NB4 (cell line): ENCODE results near the gene NAIF1.

Experiments
- DNase-seq: peaks from one replicate; pipeline ENCODE4 v3.0.0; 2010; ENCODE audit warnings: low read depth
- H3K4me3 ChIP-seq: one replicate; pipeline ENCODE4 v1.5.1; 2011; ENCODE audit warnings: mild to moderate bottlenecking, low read depth, low read length, moderate library complexity
- MAX ChIP-seq: IDR thresholded peaks from 2 replicates; pipeline ENCODE4 v1.6.1; 2011; ENCODE audit warnings: low read depth, low read length
- MYC ChIP-seq: IDR thresholded peaks from 2 replicates; pipeline ENCODE4 v1.6.1; 2011; ENCODE audit warnings: low read depth, low read length
- POLR2A ChIP-seq: IDR thresholded peaks from 2 replicates; pipeline ENCODE4 v1.6.1; 2011; ENCODE audit warnings: mild to moderate bottlenecking; ENCODE audit not compliant: insufficient read length; ENCODE audit errors: extremely low read depth
- TF ChIP-seq, protein P1 (sequence below): IDR thresholded peaks from one replicate; pipeline ENCODE4 v1.5.1; 2012; ENCODE audit warnings: low read depth, low read length

NAIF1 gene

DNA sequence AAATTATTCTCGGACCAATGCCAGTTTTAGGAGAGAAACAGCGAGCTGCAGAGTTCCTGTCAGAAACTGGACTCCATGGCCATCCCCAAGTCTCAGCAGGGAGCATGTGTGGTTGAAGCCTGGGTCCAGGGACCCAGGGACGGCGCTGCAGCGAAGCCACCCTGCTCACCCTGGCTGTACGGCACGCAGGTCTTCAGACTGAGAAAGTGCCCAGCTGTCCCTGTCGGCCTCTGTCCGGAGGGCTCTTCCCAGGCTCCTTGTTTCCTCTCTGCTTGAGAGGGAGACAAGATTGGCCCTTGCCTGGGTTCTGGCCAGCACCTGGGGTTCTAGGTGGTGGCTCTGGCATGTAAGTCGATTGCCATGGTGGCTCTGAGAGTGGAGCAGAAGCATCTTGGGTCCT, 33.5 kb upstream of the NAIF1 start:
- TF ChIP-seq POLR2A (no peak), MAX (no peak), MYC (no peak)
- TF ChIP-seq, protein P1, sequence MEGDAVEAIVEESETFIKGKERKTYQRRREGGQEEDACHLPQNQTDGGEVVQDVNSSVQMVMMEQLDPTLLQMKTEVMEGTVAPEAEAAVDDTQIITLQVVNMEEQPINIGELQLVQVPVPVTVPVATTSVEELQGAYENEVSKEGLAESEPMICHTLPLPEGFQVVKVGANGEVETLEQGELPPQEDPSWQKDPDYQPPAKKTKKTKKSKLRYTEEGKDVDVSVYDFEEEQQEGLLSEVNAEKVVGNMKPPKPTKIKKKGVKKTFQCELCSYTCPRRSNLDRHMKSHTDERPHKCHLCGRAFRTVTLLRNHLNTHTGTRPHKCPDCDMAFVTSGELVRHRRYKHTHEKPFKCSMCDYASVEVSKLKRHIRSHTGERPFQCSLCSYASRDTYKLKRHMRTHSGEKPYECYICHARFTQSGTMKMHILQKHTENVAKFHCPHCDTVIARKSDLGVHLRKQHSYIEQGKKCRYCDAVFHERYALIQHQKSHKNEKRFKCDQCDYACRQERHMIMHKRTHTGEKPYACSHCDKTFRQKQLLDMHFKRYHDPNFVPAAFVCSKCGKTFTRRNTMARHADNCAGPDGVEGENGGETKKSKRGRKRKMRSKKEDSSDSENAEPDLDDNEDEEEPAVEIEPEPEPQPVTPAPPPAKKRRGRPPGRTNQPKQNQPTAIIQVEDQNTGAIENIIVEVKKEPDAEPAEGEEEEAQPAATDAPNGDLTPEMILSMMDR, result no peak
- DNase-seq, result no peak
- H3K4me3 ChIP-seq, result no peak overlapping the region

- no peak for DNase-seq
- H3K4me3 ChIP-seq, result no peak overlapping the region
- TF ChIP-seq MAX (no peak), MYC (no peak), POLR2A (no peak)
- TF ChIP-seq, protein P1, result no peak
Measured at GRCh38 chr9:128099932-128100491, 32.9 kb upstream of the NAIF1 start.

- DNase-seq, result no peak
- TF ChIP-seq MAX, result no peak
- TF ChIP-seq, protein P1, result no peak
- no peak for TF ChIP-seq POLR2A
- TF ChIP-seq MYC, result no peak
- H3K4me3 ChIP-seq, result no peak overlapping the region
Measured at GRCh38 chr9:128099231-128099931, 32.3 kb upstream of the NAIF1 start.

- peak; percentile 95 for DNase-seq
- H3K4me3 ChIP-seq, result no peak overlapping the region
- TF ChIP-seq, protein P1, result no peak
- TF ChIP-seq MAX, result peak; percentile 54
Measured at GRCh38 chr9:128098297-128099230, 31.4 kb upstream of the NAIF1 start.

DNA sequence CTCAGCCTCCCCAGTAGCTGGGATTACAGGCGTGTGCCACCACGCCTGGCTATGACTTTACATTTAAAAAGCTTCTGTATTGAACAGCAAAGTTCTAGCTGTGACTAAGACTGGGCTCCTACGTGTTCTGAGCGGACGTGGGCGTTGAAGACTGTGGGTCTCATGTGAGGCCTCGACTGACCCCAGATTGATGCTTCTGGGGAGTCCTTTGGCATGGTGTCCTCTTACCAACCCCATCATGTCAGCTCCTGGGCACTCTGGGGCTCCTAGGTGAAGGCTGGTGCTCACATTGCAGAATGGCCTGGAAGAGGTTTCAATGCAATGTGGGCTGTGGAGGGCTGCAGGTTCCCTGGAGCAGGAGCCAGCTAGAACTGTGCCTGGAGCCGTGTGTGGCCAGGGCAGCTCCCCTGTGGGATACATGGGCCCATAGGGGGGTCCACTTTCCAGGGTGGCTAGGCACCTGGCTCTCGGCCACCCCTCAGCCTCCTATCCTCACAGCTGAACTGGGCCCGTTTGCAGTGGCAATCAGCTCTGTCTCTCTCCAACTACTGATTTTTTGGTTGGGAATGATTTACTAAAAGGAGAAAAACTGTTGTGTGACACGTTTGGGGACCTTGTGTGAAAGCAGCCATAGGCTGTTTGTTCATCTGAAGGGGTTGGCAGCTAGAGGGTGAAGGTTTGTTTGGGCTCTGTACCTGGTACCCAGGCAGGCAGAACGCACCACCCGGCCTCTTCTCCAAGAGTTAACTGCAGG, 30.6 kb upstream of the NAIF1 start:
- no peak overlapping the region for H3K4me3 ChIP-seq
- DNase-seq, result no peak
- no peak for TF ChIP-seq MAX
- TF ChIP-seq POLR2A, result no peak
- TF ChIP-seq MYC, result no peak
- TF ChIP-seq, protein P1, result no peak
